ENCODE data around the gene TBCK.

TBCK gene

GRCh38 chr4:106208481-106209460 lies 107.2 kb downstream of the TBCK start:
- no peak for TF ChIP-seq CTCF (conservative IDR thresholded peaks at IDR 0.05)
- TF ChIP-seq ZFX (IDR thresholded peaks at IDR 0.05), result no peak
- H3K27ac ChIP-seq, result no peak overlapping the region

GRCh38 chr4:106201373-106201772 lies 114.6 kb downstream of the TBCK start:
- TF ChIP-seq ZFX (IDR thresholded peaks at IDR 0.05) (no peak), CTCF (conservative IDR thresholded peaks at IDR 0.05) (peak; percentile 74)
- H3K27ac ChIP-seq, result no peak overlapping the region

- TF ChIP-seq CTCF (conservative IDR thresholded peaks at IDR 0.05) (no peak), ZFX (IDR thresholded peaks at IDR 0.05) (no peak)
- H3K27ac ChIP-seq, result no peak overlapping the region
Observed at GRCh38 chr4:106195435-106195950, 120.5 kb downstream of the TBCK start.

- H3K27ac ChIP-seq, result no peak overlapping the region
- TF ChIP-seq CTCF (conservative IDR thresholded peaks at IDR 0.05), result no peak
- TF ChIP-seq ZFX (IDR thresholded peaks at IDR 0.05), result no peak
Observed at GRCh38 chr4:106194801-106195200, 121.2 kb downstream of the TBCK start.

- TF ChIP-seq ZFX (IDR thresholded peaks at IDR 0.05), result no peak
- TF ChIP-seq CTCF (conservative IDR thresholded peaks at IDR 0.05), result no peak
- no peak overlapping the region for H3K27ac ChIP-seq
Observed at GRCh38 chr4:106192131-106192530, 123.9 kb downstream of the TBCK start.

- H3K27ac ChIP-seq, result no peak overlapping the region
- TF ChIP-seq CTCF (conservative IDR thresholded peaks at IDR 0.05), result no peak
- no peak for TF ChIP-seq ZFX (IDR thresholded peaks at IDR 0.05)
Observed at GRCh38 chr4:106186201-106186600, 129.8 kb downstream of the TBCK start.

GRCh38 chr4:106183551-106183950 lies 132.5 kb downstream of the TBCK start:
- H3K27ac ChIP-seq, result no peak overlapping the region
- no peak for TF ChIP-seq ZFX (IDR thresholded peaks at IDR 0.05)
- no peak for TF ChIP-seq CTCF (conservative IDR thresholded peaks at IDR 0.05)
